AG10803 (cell line): ENCODE data around the gene ZNF8.
"Not testable (repeated sequence)": the region's sequence is repeated elsewhere in the genome, so short reads cannot be mapped to it uniquely, and the experiment has no call there.

Experiments
- DNase-seq: peaks from one replicate; pipeline ENCODE4 v3.0.0; 2010; ENCODE audit warnings: low read depth
- H3K4me3 ChIP-seq: 2 replicates; pipeline ENCODE4 v1.5.1; 2011; ENCODE audit warnings: mild to moderate bottlenecking, low read length, control low read depth
- CTCF ChIP-seq: conservative IDR thresholded peaks from 2 replicates; pipeline ENCODE4 v1.5.1; 2011; ENCODE audit warnings: mild to moderate bottlenecking, low read length, control low read depth, inconsistent platforms

The ZNF8 gene

DNA sequence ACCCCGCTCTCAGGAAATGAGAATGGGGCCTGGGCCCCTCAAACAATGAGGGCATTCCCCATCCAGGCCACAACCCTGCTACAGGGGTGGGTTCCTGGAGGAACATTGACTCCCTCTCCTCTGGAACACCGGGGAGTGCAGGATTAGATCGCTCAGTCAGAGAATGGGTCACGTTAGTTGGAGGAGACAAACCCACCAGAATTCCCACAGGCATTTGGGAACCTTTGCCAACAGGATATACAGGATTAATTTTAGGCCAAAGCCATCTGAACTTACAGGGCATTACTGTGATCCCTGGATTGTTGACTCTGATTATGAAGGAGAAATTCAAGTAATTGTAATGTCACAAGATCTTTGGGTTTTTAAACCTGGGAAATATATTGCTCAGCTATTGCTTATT is 29.0 kb downstream of the ZNF8 start:
- no peak for TF ChIP-seq CTCF
- DNase-seq = no peak
- H3K4me3 ChIP-seq = no peak overlapping the region

- peak; percentile 22 for TF ChIP-seq CTCF
- H3K4me3 ChIP-seq, DNase-seq: not testable (repeated sequence)
Measured at GRCh38 chr19:58310685-58311084, 31.9 kb downstream of the ZNF8 start.

DNA sequence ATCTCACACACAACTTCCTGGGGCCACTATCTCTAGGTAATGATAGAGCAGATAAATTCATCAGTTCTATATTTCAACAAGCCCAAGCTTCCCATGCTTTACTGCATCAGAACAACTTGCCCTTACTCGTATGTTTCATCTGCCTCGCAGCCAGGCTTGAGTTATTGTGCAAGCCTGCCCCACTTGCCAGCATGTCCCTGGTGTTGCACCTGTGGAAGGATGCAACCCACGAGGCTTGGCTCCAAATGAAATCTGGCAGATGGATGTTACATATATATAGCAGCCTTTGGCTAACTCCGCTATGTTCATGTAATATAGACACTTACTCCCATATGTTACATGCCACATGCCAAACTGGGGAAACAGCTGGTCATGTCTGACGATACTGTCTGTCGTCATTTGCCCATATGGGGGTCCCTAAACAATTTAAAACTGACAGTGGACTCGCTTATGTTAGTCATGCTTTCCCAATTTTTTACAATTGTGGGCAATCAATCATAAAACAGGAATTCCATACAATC is 32.6 kb downstream of the ZNF8 start:
- TF ChIP-seq CTCF = no peak
- no peak for DNase-seq

GRCh38 chr19:58315580-58315979 is 36.8 kb downstream of the ZNF8 start:
- no peak for DNase-seq
- TF ChIP-seq CTCF = no peak

More for the DNA sequence above, 32.6 kb downstream of the ZNF8 start:
- H3K4me3 ChIP-seq = no peak overlapping the region

DNA sequence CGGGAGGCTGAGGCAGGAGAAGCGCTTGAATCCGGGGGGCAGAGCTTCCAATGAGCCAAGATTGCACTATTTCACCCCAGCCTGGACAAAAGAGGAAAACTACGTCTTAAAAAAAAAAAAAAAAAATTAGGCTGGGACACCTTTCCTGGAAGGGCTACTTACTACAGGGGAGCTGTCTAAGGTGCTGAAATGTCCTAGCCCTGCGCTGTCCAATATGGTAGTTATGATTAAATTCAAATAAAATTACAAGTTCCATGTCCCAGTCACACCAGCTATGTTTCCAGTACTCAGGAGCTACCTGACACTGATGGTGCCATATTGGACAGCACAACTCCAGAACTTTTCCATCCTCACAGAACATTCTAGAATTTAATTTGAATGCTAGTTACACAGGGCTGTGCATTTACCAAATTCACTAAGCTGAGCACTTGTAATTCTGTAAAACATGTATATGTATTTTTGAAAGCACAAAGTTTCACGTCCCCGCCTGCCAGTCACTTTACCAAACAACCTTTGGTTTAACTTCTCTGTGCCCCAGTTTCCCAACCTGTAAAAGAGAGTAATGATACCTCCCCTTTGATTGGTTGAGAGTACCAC is 38.8 kb downstream of the ZNF8 start:
- DNase-seq = peak; percentile 29
- H3K4me3 ChIP-seq = no peak overlapping the region
- TF ChIP-seq CTCF = no peak

More at GRCh38 chr19:58315580-58315979, 36.8 kb downstream of the ZNF8 start:
- no peak overlapping the region for H3K4me3 ChIP-seq

DNA sequence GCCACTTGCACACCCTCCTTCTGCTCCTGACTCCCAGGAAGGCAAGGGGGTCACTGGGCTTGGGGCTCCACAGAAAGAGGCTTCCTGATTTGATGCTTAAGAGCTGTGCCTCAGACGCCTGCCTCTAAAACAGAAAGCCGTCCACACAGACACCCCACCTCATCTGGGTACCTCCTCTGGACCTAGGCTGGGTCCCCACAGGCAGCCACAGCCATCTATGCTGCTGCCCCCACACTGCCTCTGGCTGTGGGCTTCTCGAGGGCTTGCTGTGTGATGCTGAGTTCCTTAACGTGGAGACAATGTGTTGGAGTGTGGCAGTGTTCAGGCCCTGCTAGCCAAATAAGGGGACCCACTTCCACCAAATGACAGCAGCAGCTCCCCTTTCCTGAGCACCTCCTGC is 39.5 kb downstream of the ZNF8 start:
- TF ChIP-seq CTCF = no peak
- DNase-seq = no peak
- H3K4me3 ChIP-seq = no peak overlapping the region

DNA sequence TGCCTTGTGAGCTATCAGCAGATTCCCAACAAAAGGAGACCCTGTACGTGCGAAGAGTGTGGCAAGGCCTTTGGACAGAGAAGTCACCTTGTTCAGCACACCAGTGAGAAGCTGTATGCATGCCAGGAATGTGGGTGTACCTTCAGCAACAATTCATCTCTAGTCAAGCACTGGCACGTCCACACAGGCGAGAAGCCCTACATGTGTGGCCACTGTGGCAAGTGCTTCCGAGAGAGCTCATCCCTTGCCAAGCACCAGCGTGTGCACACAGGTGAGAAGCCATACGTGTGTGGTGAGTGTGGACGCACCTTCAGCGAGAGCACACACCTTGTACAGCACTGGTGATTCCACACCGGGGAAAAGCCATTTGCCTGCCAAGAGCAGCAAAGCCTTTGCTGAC is 40.5 kb downstream of the ZNF8 start:
- no peak for TF ChIP-seq CTCF
- H3K4me3 ChIP-seq = no peak overlapping the region
- no peak for DNase-seq
